ENCODE measurements around the gene DMTF1.
"Not testable (repeated sequence)": the region's sequence is repeated elsewhere in the genome, so short reads cannot be mapped to it uniquely, and the experiment has no call there.

Gene DMTF1

GRCh38 chr7:87152112-87152896, at the start of gene DMTF1:
TSS of gene DMTF1 (plus strand) at chr7:87152453. CDS start at chr7:87164942, 12,489 bp downstream.
- DNase-seq: peak; percentile 87

- no peak for DNase-seq
Measured at GRCh38 chr7:87105401-87105800, 46.9 kb upstream of the DMTF1 start.

GRCh38 chr7:87106974-87107612, 45.2 kb upstream of the DMTF1 start:
- DNase-seq: no peak

- no peak for DNase-seq
Measured at GRCh38 chr7:87107949-87108776, 44.1 kb upstream of the DMTF1 start.

- no peak for DNase-seq
Measured at GRCh38 chr7:87110778-87111177, 41.5 kb upstream of the DMTF1 start.

GRCh38 chr7:87111877-87112276, 40.4 kb upstream of the DMTF1 start:
- no peak for DNase-seq

- DNase-seq: no peak
Measured at GRCh38 chr7:87113077-87113476, 39.2 kb upstream of the DMTF1 start.

GRCh38 chr7:87113904-87114303, 38.3 kb upstream of the DMTF1 start:
- DNase-seq: not testable (repeated sequence)

GRCh38 chr7:87115772-87116171, 36.5 kb upstream of the DMTF1 start:
- not testable (repeated sequence) for DNase-seq

GRCh38 chr7:87116315-87116714, 35.9 kb upstream of the DMTF1 start:
- no peak for DNase-seq

GRCh38 chr7:87119581-87119980, 32.7 kb upstream of the DMTF1 start:
- no peak for DNase-seq

- DNase-seq: no peak
Measured at GRCh38 chr7:87123105-87123504, 29.1 kb upstream of the DMTF1 start.

GRCh38 chr7:87127019-87127418, 25.2 kb upstream of the DMTF1 start:
- DNase-seq: no peak

GRCh38 chr7:87128861-87129267, 23.4 kb upstream of the DMTF1 start:
- no peak for DNase-seq

GRCh38 chr7:87129332-87129731, 22.9 kb upstream of the DMTF1 start:
- DNase-seq: no peak

- DNase-seq: no peak
Measured at GRCh38 chr7:87129848-87130247, 22.4 kb upstream of the DMTF1 start.

- DNase-seq: no peak
Measured at GRCh38 chr7:87131771-87132170, 20.5 kb upstream of the DMTF1 start.

- no peak for DNase-seq
Measured at GRCh38 chr7:87137271-87137670, 15.0 kb upstream of the DMTF1 start.

GRCh38 chr7:87139514-87139913, 12.7 kb upstream of the DMTF1 start:
- DNase-seq: no peak

- DNase-seq: no peak
Measured at GRCh38 chr7:87140271-87140748, 11.9 kb upstream of the DMTF1 start.

GRCh38 chr7:87144173-87144657, 8.0 kb upstream of the DMTF1 start:
- no peak for DNase-seq

GRCh38 chr7:87146740-87147386, 5.4 kb upstream of the DMTF1 start:
- no peak for DNase-seq

- DNase-seq: no peak
Measured at GRCh38 chr7:87147500-87147899, 4.8 kb upstream of the DMTF1 start.
